BJ (cell line): Measurements from ENCODE around the gene TBC1D8. TPM values are rescaled to one million over a fixed set of nuclear protein-coding genes. Genes with fewer than 3 reads are reported as not detected.
A peak's percentile ranks its signal among the peaks of the same experiment; 100 is the strongest.

Experiments
- CTCF ChIA-PET: fragments of 350-600 bp; formaldehyde crosslinking; extraction: SDS; loops from one replicate; lab custom pipeline; 2021; ENCODE audit warnings: antibody characterized with exemption, inconsistent platforms; lab: Yijun Ruan, JAX
- POLR2A ChIA-PET: fragments of 300-600 bp; sonication (Branson Sonifier 250); formaldehyde crosslinking; extraction: SDS; loops from one replicate; lab custom pipeline; 2021; ENCODE audit warnings: antibody characterized with exemption; lab: Charles Lee
- DNase-seq: peaks from one replicate; pipeline ENCODE4 v3.0.0-alpha.2; 2011; ENCODE audit warnings: low read depth
- H3K27me3 ChIP-seq: 2 replicates; pipeline ENCODE4 v1.6.0; 2011; ENCODE audit warnings: low read length; ENCODE audit not compliant: control insufficient read depth, insufficient read depth
- H3K36me3 ChIP-seq: 2 replicates; pipeline ENCODE4 v1.5.1; 2011; ENCODE audit warnings: low read length; ENCODE audit not compliant: control insufficient read depth, insufficient read depth
- H3K4me3 ChIP-seq: 2 replicates; pipeline ENCODE4 v1.5.1; 2011; ENCODE audit warnings: low read depth, mild to moderate bottlenecking, control low read depth, low read length
- polyA plus RNA-seq: library from polyadenylated mRNA; depleted of rRNA; stranded (reverse); fragments of >200 nt; gene quantifications from 2 replicates; pipeline ENCODE4 v1.2.3, GENCODE V29; 2011
- TF ChIP-seq, protein P1 (sequence below): IDR thresholded peaks from 2 replicates; pipeline ENCODE4 v1.5.1; 2011; ENCODE audit warnings: low read depth, mild to moderate bottlenecking, control low read depth, inconsistent platforms, low read length, moderate library complexity; ENCODE audit not compliant: insufficient read depth

The TBC1D8 gene
- polyA plus RNA-seq, 1 experiment = 8.8 TPM

DNA sequence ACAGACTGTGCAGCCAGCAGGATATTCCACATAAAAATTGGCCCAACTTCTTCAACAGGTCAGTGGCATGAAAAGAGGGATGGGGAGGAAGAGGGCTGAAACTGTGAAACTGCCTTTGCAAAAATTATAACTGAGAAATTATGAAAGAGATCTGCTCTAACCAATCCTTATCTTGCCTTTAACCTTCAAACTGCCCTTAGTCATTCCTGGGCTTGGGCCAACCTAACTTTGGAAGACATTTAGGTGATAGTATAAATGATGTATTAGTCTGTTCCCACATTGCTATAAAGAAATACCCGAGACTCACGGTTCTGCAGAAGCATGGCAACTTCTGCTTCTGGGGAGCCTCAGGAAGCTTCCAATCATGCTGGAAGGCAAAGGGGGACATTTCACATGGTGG, 74.6 kb downstream of the TBC1D8 start:
- Histone ChIP-seq H3K36me3 (no peaks in the 10 kb centered on the region), H3K4me3 (no peak overlapping the region), H3K27me3 (no peaks in the 10 kb centered on the region)
- POLR2A ChIA-PET = interaction anchor here (0.6 kb wide), 1 partner anchor 34 kb away, joined by 11 read pairs; no protein-coding TSS in a partner anchor
- CTCF ChIA-PET = no interaction called here
- no peak for DNase-seq
- TF ChIP-seq, protein P1, sequence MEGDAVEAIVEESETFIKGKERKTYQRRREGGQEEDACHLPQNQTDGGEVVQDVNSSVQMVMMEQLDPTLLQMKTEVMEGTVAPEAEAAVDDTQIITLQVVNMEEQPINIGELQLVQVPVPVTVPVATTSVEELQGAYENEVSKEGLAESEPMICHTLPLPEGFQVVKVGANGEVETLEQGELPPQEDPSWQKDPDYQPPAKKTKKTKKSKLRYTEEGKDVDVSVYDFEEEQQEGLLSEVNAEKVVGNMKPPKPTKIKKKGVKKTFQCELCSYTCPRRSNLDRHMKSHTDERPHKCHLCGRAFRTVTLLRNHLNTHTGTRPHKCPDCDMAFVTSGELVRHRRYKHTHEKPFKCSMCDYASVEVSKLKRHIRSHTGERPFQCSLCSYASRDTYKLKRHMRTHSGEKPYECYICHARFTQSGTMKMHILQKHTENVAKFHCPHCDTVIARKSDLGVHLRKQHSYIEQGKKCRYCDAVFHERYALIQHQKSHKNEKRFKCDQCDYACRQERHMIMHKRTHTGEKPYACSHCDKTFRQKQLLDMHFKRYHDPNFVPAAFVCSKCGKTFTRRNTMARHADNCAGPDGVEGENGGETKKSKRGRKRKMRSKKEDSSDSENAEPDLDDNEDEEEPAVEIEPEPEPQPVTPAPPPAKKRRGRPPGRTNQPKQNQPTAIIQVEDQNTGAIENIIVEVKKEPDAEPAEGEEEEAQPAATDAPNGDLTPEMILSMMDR = no peak

GRCh38 chr2:101064868-101065549, 86.2 kb downstream of the TBC1D8 start:
- Histone ChIP-seq H3K4me3 (no peak overlapping the region), H3K36me3 (no peaks in the 10 kb centered on the region), H3K27me3 (no peaks in the 10 kb centered on the region)
- no peak for DNase-seq
- ChIA-PET CTCF (interaction anchor here (0.9 kb wide), 1 partner anchor 22 kb away, joined by 3 read pairs; no protein-coding TSS in a partner anchor), POLR2A (no interaction called here)
- TF ChIP-seq, protein P1 = no peak

- TF ChIP-seq, protein P1 = no peak
- H3K36me3 ChIP-seq = no peaks in the 10 kb centered on the region
- no peaks in the 10 kb centered on the region for H3K27me3 ChIP-seq
- DNase-seq = no peak
- no peak overlapping the region for H3K4me3 ChIP-seq
- ChIA-PET CTCF (no interaction called here), POLR2A (no interaction called here)
Measured at GRCh38 chr2:101064505-101064867, 86.7 kb downstream of the TBC1D8 start.

DNA sequence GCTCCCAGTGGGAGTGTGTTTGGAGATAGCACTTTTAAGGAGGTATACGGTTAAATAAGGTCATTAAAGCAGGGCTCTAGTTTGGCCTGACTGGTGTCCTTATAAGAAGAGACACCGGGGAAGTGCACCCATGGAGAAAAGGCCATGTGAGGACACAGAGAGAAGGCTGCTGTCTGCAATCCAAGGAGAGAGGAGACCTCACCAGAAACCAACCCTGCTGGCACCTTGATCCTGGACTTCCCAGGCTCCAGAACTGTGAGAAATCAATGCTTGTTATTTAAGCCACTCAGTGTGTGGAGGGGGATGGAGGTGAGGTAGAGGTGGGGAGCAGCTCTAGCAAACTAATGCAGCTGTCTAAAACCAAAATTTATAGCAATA, 87.1 kb downstream of the TBC1D8 start:
- no peak overlapping the region for H3K4me3 ChIP-seq
- no peaks in the 10 kb centered on the region for H3K27me3 ChIP-seq
- ChIA-PET POLR2A (no interaction called here), CTCF (interaction anchor here (1.3 kb wide), 1 partner anchor 18 kb away, joined by 4 read pairs; no protein-coding TSS in a partner anchor)
- no peaks in the 10 kb centered on the region for H3K36me3 ChIP-seq
- no peak for DNase-seq
- TF ChIP-seq, protein P1 = no peak

GRCh38 chr2:101063352-101064124, 87.6 kb downstream of the TBC1D8 start:
- Histone ChIP-seq H3K4me3 (no peak overlapping the region), H3K27me3 (no peaks in the 10 kb centered on the region), H3K36me3 (no peaks in the 10 kb centered on the region)
- TF ChIP-seq, protein P1 = no peak
- peak; percentile 53 for DNase-seq
- POLR2A ChIA-PET = interaction anchor here (0.6 kb wide), 1 partner anchor 62 kb away, joined by 15 read pairs; no protein-coding TSS in a partner anchor
- CTCF ChIA-PET = interaction anchor here (1.3 kb wide), 1 partner anchor 18 kb away, joined by 4 read pairs; no protein-coding TSS in a partner anchor
